GM19397 (cell line): ENCODE data around the gene EEF1A1.
"Not testable (repeated sequence)": the region's sequence is repeated elsewhere in the genome, so short reads cannot be mapped to it uniquely, and the experiment has no call there.

Source experiments
- ATAC-seq: cut with Tn5 transposase; IDR thresholded peaks from one replicate; pipeline ENCODE4 v1.9.1; 2021; ENCODE audit warnings: mild to moderate bottlenecking, moderate library complexity; ENCODE audit not compliant: unreplicated experiment

The EEF1A1 gene

DNA sequence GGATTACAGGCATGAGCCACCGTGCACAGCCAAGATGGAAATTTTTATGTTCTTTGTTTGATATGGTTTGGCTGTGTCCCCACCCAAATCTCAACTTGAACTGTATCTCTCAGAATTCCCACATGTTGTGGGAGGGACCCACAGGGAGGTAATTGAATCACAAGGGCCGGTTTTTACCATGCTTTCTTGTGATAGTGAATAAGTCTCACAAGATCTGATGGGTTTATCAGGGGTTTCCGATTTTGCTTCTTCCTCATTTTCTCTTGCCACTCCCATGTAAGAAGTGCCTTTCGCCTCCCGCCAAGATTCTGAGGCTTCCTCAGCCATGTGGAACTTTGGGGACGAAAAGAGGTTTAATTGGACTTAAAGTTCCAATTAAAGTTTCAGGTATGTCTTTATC is 14.6 kb downstream of the EEF1A1 start:
- ATAC-seq, result no peak

- not testable (repeated sequence) for ATAC-seq
These were observed 15.1 kb downstream of the EEF1A1 start for GRCh38 chr6:73505705-73506104.

- ATAC-seq, result no peak
These were observed 15.7 kb downstream of the EEF1A1 start for GRCh38 chr6:73505142-73505541.

DNA sequence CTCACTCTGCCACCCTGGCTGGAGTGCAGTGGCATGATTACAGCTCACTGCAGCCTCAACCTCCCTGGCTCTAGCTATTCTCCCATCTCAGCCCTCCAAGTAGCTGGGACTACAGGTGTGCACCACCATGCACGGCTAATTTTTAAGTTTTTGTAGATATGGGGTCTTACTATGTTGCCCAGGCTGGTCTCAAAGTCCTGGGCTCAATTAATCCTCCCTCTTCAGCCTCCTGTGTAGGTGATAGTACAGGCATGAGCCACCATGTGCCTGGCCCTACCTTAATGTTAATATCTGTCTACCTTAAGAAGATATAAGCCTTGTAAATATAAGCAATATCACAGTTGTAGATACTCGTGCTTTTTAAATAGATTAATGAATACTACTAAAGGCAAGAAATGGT is 16.7 kb downstream of the EEF1A1 start:
- no peak for ATAC-seq

DNA sequence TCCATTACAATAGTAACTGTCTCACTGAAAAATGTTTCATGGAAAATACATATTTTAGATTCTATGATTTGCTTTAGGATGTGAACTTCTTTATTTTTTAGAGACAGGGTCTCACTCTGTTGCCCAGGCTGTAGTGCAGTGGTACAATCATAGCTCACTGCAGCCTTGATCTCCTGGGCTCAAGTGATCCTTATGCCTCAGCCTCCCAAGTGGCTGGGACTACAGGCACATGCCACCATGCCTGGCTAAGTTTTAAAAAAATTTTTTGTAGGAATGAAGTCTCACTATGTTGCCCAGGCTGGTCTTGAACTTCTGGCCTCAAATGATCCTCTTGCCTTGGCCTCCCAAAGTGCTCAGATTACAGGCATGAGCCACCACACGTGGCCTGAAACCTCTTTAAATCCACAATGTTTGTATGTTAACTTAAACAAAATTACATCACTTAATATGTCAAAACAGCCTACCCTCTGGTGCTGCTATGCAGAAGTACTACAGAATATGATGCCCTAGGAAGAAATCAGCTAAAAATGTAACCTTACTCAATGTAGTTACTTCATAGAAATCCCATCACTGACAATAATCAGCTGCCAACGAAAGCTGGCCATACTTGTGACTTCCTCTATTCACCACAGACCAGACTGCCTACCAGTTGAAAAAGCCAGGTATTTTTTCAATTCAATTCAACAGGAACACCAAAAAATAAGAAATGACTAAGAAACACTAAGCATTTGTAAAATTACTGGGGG is 17.6 kb downstream of the EEF1A1 start:
- no peak for ATAC-seq

GRCh38 chr6:73497915-73498314 is 22.9 kb downstream of the EEF1A1 start:
- no peak for ATAC-seq

DNA sequence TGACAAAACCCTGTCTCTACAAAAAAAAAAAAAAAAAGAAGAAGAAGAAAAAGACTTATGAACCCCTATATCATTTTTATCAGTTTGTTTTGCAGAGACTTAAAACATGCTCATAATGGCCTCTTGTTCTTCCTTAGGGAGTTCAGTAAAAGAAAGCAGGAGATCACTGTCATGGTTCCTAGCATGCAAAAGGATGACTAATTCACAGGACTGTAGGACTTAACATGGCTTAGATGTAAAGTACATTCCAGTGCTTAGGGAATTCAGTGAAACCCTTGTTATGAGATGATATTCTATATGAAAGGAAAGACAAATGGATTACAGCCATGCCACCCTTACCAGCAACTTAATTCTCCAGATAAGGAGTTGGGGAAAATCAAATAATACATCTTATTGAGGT is 29.5 kb downstream of the EEF1A1 start:
- ATAC-seq, result no peak

GRCh38 chr6:73487473-73487872 is 33.4 kb downstream of the EEF1A1 start:
- no peak for ATAC-seq

DNA sequence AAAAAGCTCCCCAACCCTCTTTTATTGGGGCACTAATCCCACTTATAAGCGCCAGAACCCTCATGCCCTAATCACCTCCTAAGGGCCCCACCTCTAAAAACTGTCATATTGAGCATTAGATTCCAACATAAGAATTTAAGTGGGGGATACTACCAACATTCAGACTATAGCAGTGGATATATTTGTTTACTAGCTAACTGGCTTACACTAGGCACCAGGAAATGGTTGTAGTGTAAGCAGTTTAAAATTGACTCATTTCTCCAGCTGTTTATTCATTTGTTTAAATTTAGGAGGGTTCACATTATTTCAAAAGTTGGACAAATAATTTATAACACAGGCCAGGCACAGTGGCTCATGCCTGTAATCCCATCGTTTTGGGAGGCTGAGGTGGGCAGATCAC is 36.4 kb downstream of the EEF1A1 start:
- no peak for ATAC-seq

GRCh38 chr6:73481969-73482368 is 38.9 kb downstream of the EEF1A1 start:
- ATAC-seq, result no peak

DNA sequence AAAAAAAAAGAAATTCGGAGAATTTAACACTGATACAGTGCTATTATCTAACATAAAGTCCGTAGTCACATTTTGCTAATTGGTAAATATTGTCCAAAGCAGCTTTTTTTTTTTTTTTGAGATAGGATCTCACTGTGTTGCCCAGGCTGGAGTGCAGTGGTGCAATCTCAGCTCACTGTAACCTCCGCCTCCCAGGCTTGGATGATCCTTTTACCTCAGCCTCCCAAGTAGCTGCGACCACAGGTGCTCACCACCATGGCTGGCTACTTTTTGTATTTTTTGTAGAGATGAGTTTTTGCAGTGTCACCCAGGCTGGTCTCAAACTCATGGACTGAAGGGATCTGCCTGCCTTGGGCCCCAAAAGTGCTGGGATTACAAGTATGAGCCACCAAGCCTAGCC is 43.4 kb downstream of the EEF1A1 start:
- ATAC-seq, result no peak

DNA sequence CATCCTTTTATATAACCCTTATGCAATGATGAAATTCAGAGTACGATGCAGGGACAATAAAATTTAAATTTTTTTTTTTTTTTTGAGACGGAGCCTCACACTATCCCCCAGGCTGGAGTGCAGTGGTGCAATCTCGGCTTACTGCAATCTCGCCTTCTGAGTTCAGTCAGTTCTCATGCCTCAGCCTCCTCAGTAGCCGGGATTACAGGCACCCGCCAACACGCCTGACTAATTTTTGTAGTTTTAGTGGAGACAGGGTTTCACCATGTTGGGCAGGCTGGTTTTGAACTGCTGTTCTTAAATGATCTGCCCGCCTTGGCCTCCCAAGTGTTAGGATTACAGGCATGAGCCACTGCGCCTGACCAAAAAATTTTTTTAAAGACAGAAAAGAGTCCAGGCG is 44.1 kb downstream of the EEF1A1 start:
- no peak for ATAC-seq

DNA sequence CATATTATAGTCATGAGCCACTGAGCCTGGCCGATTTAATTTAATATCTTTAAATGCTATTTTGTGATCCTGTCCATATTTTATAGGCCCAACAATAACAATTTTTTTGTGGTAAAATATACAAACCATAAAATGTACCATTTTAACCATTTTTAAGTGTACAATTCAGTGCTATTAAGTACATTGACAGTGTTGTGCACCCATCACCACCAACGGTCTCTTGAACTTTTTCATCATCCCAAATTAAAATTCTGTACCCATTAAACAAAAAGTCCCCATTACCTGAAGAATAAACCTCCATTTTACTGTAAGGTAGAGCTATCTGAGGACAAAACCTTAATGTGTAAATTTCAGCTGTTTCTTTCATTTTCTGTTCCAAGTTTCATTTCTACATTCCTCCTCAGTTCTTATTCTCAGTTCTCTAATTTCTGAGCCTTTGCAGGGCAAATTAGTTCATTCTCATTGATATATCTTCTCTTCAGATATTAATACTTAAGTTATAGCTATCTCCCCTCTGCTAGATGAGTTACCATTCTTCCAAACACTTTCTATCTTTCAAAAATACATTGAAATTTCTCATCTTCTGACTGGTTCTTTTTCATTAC is 49.0 kb downstream of the EEF1A1 start:
- ATAC-seq, result peak; percentile 96
